ENCODE measurements around the gene PHACTR3. TPM values are rescaled to one million over a fixed set of nuclear protein-coding genes. Genes with fewer than 3 reads are reported as not detected.

The PHACTR3 gene
- total and polyA plus RNA-seq, 2 donors (not counting 3 experiments of a cell fraction or from before 2014, with no cell fraction given) = not detected

DNA sequence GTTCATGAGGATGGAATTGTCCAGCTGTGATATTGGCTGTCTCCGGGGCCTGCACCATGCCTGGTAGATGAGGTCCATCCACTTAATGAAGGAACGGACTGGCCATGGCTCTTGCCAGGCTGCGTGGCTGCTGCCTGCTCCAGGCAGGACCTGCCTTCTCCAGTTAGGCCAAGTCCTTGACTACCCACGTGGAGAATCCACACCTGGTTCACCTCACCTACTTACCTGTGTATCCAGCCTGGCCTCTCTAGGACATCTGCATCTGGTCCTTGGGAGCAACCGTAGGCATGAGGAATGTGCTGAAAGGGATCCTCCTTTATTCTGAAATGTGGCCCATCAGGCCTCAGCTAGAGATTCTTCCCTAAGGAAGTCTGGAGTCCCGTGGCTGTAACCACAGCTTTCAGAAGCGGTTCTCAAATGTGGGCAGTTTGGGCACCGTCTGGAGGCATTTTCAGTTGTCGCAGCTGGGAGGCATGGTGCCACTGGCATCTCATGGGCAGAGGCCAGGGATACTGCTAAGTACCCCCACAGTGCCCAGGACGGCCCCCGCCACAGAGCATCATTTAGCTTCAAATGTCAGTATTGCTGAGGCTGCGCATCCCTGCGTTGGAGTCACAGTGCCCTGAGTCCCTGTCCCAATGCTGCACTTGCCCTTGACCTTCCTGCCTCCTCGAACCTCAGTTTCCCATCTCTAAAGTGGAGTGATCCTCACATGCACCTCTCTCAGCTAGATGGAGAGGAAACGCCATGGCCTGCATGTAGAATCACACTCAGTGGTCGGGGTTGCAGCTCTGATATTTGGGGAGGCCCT, 67.5 kb downstream of the PHACTR3 start:
- no TSS peak for BruUV-seq (replicated peaks)
- CTCF ChIA-PET = no interaction called here
- no peaks in the 10 kb centered on the region for H3K9me1 ChIP-seq (replicated peaks; ENCODE audit: control insufficient read depth, extremely low read depth, insufficient read depth, low read length)
- intact Hi-C loops (cut with micrococcal nuclease) = no loop called here
- TF ChIP-seq JUN (IDR thresholded peaks at IDR 0.05; ENCODE audit: borderline replicate concordance, insufficient read depth, insufficient read length, low read depth) (no peak), MYC (IDR thresholded peaks at IDR 0.05; ENCODE audit: low read depth, low read length) (no peak), EZH2 (IDR thresholded peaks at IDR 0.05; ENCODE audit: borderline replicate concordance, low read depth, low read length, severe bottlenecking) (no peak), POLR2A (IDR thresholded peaks at IDR 0.05; ENCODE audit: low read depth, low read length) (no peak), GATA2 (IDR thresholded peaks at IDR 0.05; ENCODE audit: insufficient read depth, insufficient read length, low read depth, low read length) (no peak), FOS (IDR thresholded peaks at IDR 0.05; ENCODE audit: borderline replicate concordance, insufficient read depth, low read length) (no peak)
- TF ChIP-seq, protein P1, sequence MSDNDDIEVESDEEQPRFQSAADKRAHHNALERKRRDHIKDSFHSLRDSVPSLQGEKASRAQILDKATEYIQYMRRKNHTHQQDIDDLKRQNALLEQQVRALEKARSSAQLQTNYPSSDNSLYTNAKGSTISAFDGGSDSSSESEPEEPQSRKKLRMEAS (IDR thresholded peaks at IDR 0.05; ENCODE audit: insufficient read depth, insufficient read length) = no peak
- dilution Hi-C loops (cut with MboI; ENCODE audit: extremely low pct_ligation_motif_present, low sequenced_read_pairs) = no loop called here
- POLR2A ChIA-PET = no interaction called here
- no peak for DNase-seq (ENCODE audit: low read depth, low spot score)
- H3K4me3 ChIP-seq (replicated peaks in 1 of 3; ENCODE audit: insufficient read depth in 1 of 3, low read depth in 1 of 3, low read length in 3 of 3) = no peak overlapping the region
- H3K4me1 ChIP-seq (ENCODE audit: control insufficient read depth, extremely low read depth, insufficient read depth, low read length) = no peaks in the 10 kb centered on the region
- no peaks in the 10 kb centered on the region for H4K20me1 ChIP-seq (replicated peaks; ENCODE audit: control insufficient read depth, extremely low read depth, insufficient read depth, low read length)
- H3K4me2 ChIP-seq (ENCODE audit: insufficient read depth, low read length) = no peak overlapping the region
- no peak for FAIRE-seq
- H2AFZ ChIP-seq (ENCODE audit: low read depth, low read length) = no peak overlapping the region
- H3K9ac ChIP-seq (replicated peaks; ENCODE audit: extremely low read depth, insufficient read depth, low read length) = no peak overlapping the region
- no peaks in the 10 kb centered on the region for H3K36me3 ChIP-seq (ENCODE audit: control insufficient read depth in 2 of 2, extremely low read depth in 1 of 2, insufficient read depth in 2 of 2, low read length in 2 of 2)
- no peaks in the 10 kb centered on the region for H3K27me3 ChIP-seq (ENCODE audit: control insufficient read depth in 2 of 2, insufficient read depth in 2 of 2, low read length in 2 of 2)
- no peaks in the 10 kb centered on the region for H3K79me2 ChIP-seq (ENCODE audit: control insufficient read depth, insufficient read depth, low read length)
- peaks cover 3% of the 10 kb centered on the region for H3K9me3 ChIP-seq (replicated peaks; ENCODE audit: control insufficient read depth, insufficient read depth, low read length)
- no peak overlapping the region for H3K27ac ChIP-seq (ENCODE audit: insufficient read depth, low read depth, low read length)

DNA sequence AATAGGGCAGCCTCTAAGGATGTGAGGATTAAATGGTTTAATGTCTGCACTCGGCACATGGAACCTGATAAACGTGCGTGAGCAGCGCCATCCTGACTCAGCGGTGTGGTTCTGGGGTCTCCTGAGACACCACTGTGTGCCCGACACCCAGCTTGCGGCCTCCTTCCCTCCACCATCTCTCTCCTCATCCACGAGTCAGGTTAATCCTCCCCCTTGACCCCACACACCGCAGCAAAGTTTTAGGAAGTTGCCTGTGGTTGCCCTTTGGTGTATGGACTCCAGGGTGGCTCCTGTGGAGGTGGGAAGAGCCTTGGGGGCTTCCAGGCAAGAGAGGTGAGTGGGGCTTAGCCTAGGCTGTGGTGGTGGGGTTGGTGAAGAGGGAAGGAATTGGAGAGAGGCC, 68.2 kb downstream of the PHACTR3 start:
- no peak overlapping the region for H3K27ac ChIP-seq (ENCODE audit: insufficient read depth, low read depth, low read length)
- no peak overlapping the region for H2AFZ ChIP-seq (ENCODE audit: low read depth, low read length)
- H3K9me1 ChIP-seq (replicated peaks; ENCODE audit: control insufficient read depth, extremely low read depth, insufficient read depth, low read length) = no peaks in the 10 kb centered on the region
- dilution Hi-C loops (cut with MboI; ENCODE audit: extremely low pct_ligation_motif_present, low sequenced_read_pairs) = no loop called here
- no peak overlapping the region for H3K4me3 ChIP-seq (replicated peaks in 1 of 3; ENCODE audit: insufficient read depth in 1 of 3, low read depth in 1 of 3, low read length in 3 of 3)
- intact Hi-C loops (cut with micrococcal nuclease) = no loop called here
- ChIA-PET POLR2A (no interaction called here), CTCF (no interaction called here)
- H3K79me2 ChIP-seq (ENCODE audit: control insufficient read depth, insufficient read depth, low read length) = no peaks in the 10 kb centered on the region
- H3K4me2 ChIP-seq (ENCODE audit: insufficient read depth, low read length) = no peak overlapping the region
- DNase-seq (ENCODE audit: low read depth, low spot score) = no peak
- H3K36me3 ChIP-seq (ENCODE audit: control insufficient read depth in 2 of 2, extremely low read depth in 1 of 2, insufficient read depth in 2 of 2, low read length in 2 of 2) = no peaks in the 10 kb centered on the region
- no peak for FAIRE-seq
- H3K27me3 ChIP-seq (ENCODE audit: control insufficient read depth in 2 of 2, insufficient read depth in 2 of 2, low read length in 2 of 2) = no peaks in the 10 kb centered on the region
- no peak overlapping the region for H3K9ac ChIP-seq (replicated peaks; ENCODE audit: extremely low read depth, insufficient read depth, low read length)
- H3K9me3 ChIP-seq (replicated peaks; ENCODE audit: control insufficient read depth, insufficient read depth, low read length) = peaks cover 3% of the 10 kb centered on the region
- TF ChIP-seq POLR2AphosphoS5 (IDR thresholded peaks at IDR 0.05; ENCODE audit: insufficient read depth, low read depth, low read length) (no peak), GATA2 (IDR thresholded peaks at IDR 0.05; ENCODE audit: insufficient read depth, insufficient read length, low read depth, low read length) (no peak), MYC (IDR thresholded peaks at IDR 0.05; ENCODE audit: low read depth, low read length) (no peak), JUN (IDR thresholded peaks at IDR 0.05; ENCODE audit: borderline replicate concordance, insufficient read depth, insufficient read length, low read depth) (no peak), FOS (IDR thresholded peaks at IDR 0.05; ENCODE audit: borderline replicate concordance, insufficient read depth, low read length) (no peak), POLR2A (IDR thresholded peaks at IDR 0.05; ENCODE audit: low read depth, low read length) (no peak), EZH2 (IDR thresholded peaks at IDR 0.05; ENCODE audit: borderline replicate concordance, low read depth, low read length, severe bottlenecking) (no peak)
- TF ChIP-seq, protein P1 (IDR thresholded peaks at IDR 0.05; ENCODE audit: insufficient read depth, insufficient read length) = no peak
- TF ChIP-seq, protein P2, sequence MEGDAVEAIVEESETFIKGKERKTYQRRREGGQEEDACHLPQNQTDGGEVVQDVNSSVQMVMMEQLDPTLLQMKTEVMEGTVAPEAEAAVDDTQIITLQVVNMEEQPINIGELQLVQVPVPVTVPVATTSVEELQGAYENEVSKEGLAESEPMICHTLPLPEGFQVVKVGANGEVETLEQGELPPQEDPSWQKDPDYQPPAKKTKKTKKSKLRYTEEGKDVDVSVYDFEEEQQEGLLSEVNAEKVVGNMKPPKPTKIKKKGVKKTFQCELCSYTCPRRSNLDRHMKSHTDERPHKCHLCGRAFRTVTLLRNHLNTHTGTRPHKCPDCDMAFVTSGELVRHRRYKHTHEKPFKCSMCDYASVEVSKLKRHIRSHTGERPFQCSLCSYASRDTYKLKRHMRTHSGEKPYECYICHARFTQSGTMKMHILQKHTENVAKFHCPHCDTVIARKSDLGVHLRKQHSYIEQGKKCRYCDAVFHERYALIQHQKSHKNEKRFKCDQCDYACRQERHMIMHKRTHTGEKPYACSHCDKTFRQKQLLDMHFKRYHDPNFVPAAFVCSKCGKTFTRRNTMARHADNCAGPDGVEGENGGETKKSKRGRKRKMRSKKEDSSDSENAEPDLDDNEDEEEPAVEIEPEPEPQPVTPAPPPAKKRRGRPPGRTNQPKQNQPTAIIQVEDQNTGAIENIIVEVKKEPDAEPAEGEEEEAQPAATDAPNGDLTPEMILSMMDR (IDR thresholded peaks at IDR 0.05; ENCODE audit: extremely low read depth in 1 of 2, insufficient read depth in 1 of 2, low read depth in 1 of 2, low read length in 2 of 2) = no peak
- H3K4me1 ChIP-seq (ENCODE audit: control insufficient read depth, extremely low read depth, insufficient read depth, low read length) = no peaks in the 10 kb centered on the region
- no TSS peak for BruUV-seq (replicated peaks)
- H4K20me1 ChIP-seq (replicated peaks; ENCODE audit: control insufficient read depth, extremely low read depth, insufficient read depth, low read length) = no peaks in the 10 kb centered on the region
